GM21737 (cell line): ENCODE measurements around the gene KAT14.
"Not testable (repeated sequence)": the region's sequence is repeated elsewhere in the genome, so short reads cannot be mapped to it uniquely, and the experiment has no call there.

Experiments
- ATAC-seq: cut with Tn5 transposase; IDR thresholded peaks from one replicate; pipeline ENCODE4 v1.9.1; 2021; ENCODE audit warnings: mild to moderate bottlenecking, moderate library complexity; ENCODE audit not compliant: unreplicated experiment

Gene KAT14

GRCh38 chr20:18137412-18138265 is at the start of gene KAT14, which contains the start of gene PET117:
KAT14 (plus strand) TSS chr20:18137863; CDS start chr20:18142661, 4,798 bp downstream.
PET117 (plus strand) TSS chr20:18137863; CDS start chr20:18137956, 93 bp downstream.
- peak; percentile 87 for ATAC-seq

GRCh38 chr20:18088298-18088697 is 49.4 kb upstream of the KAT14 start:
- ATAC-seq = not testable (repeated sequence)

- not testable (repeated sequence) for ATAC-seq
Measured at GRCh38 chr20:18088841-18089240, 48.8 kb upstream of the KAT14 start.

GRCh38 chr20:18090044-18090443 is 47.6 kb upstream of the KAT14 start:
- ATAC-seq = no peak

- no peak for ATAC-seq
Measured at GRCh38 chr20:18090477-18090876, 47.2 kb upstream of the KAT14 start.

GRCh38 chr20:18091623-18092022 is 46.0 kb upstream of the KAT14 start:
- no peak for ATAC-seq

GRCh38 chr20:18092890-18093289 is 44.8 kb upstream of the KAT14 start:
- ATAC-seq = no peak

GRCh38 chr20:18093388-18093787 is 44.3 kb upstream of the KAT14 start:
- ATAC-seq = no peak

- no peak for ATAC-seq
Measured at GRCh38 chr20:18094191-18094590, 43.5 kb upstream of the KAT14 start.

- ATAC-seq = not testable (repeated sequence)
Measured at GRCh38 chr20:18100569-18100968, 37.1 kb upstream of the KAT14 start.

- no peak for ATAC-seq
Measured at GRCh38 chr20:18101125-18101810, 36.4 kb upstream of the KAT14 start.

GRCh38 chr20:18103497-18103896 is 34.2 kb upstream of the KAT14 start:
- ATAC-seq = no peak

- ATAC-seq = no peak
Measured at GRCh38 chr20:18108326-18108725, 29.3 kb upstream of the KAT14 start.

GRCh38 chr20:18128574-18128973 is 9.1 kb upstream of the KAT14 start:
- ATAC-seq = not testable (repeated sequence)

GRCh38 chr20:18132663-18133062 is 5.0 kb upstream of the KAT14 start:
- ATAC-seq = no peak

- no peak for ATAC-seq
Measured at GRCh38 chr20:18133962-18134361, 3.7 kb upstream of the KAT14 start.

- no peak for ATAC-seq
Measured at GRCh38 chr20:18138266-18138582, 561 bp downstream of the KAT14 start.

- ATAC-seq = no peak
Measured at GRCh38 chr20:18138639-18139583, 1.2 kb downstream of the KAT14 start.

GRCh38 chr20:18139832-18140231 is 2.2 kb downstream of the KAT14 start:
- no peak for ATAC-seq

- no peak for ATAC-seq
Measured at GRCh38 chr20:18144541-18145099, 7.0 kb downstream of the KAT14 start.

GRCh38 chr20:18154342-18154741 is 16.7 kb downstream of the KAT14 start:
- no peak for ATAC-seq
